ENCODE results near the gene CHN2. TPM values are rescaled to one million over a fixed set of nuclear protein-coding genes. Genes with fewer than 3 reads are reported as not detected.

CHN2 gene
- polyA plus RNA-seq, 2 of the 4 experiments (the other 2 are of a cell fraction), result 0.06 TPM; not detected in 1

- FAIRE-seq (no peak), ATAC-seq (no peak), DNase-seq (ENCODE audit: low read depth in 1 of 2, low spot score in 1 of 2) (no peak)
- TF ChIP-seq TFCP2L1 (CRISPR knock-in tag; IDR thresholded peaks at IDR 0.05) (no peak), ZFP36 (IDR thresholded peaks at IDR 0.05; ENCODE audit: borderline replicate concordance, partially characterized antibody) (no peak), CTCF (IDR thresholded peaks at IDR 0.05) (no peak), HOXA7 (CRISPR knock-in tag; IDR thresholded peaks at IDR 0.05) (no peak), REST (IDR thresholded peaks at IDR 0.05) (no peak), MAX (IDR thresholded peaks at IDR 0.05) (no peak), ESRRA (IDR thresholded peaks at IDR 0.05; ENCODE audit: borderline replicate concordance, low read length) (no peak), RAD21 (conservative IDR thresholded peaks at IDR 0.05 in 1 of 2, IDR thresholded peaks at IDR 0.05 in 1 of 2) (no peak)
- Histone ChIP-seq H3K27ac (no peak overlapping the region), H3K4me1 (no peaks in the 10 kb centered on the region), H3K9me3 (no peaks in the 10 kb centered on the region), H3K4me3 (no peak overlapping the region), H3K4me2 (no peak overlapping the region)
- POLR2A ChIA-PET, result no interaction called here
- CTCF ChIA-PET, result interaction anchor here (0.9 to 2.1 kb wide), 4 partner anchors 8 to 142 kb away, joined by 3 to 5 read pairs (median 4); no protein-coding TSS in a partner anchor
- 57% methylated on average over 14 of the region's 14 CpGs for WGBS (ENCODE audit: missing lambda C conversion rate)
These were observed 137.7 kb downstream of the CHN2 start for GRCh38 chr7:29332042-29332811.

- Histone ChIP-seq H3K27ac (no peak overlapping the region), H3K4me2 (no peak overlapping the region), H3K4me1 (no peaks in the 10 kb centered on the region), H3K4me3 (no peak overlapping the region), H3K9me3 (no peaks in the 10 kb centered on the region)
- FAIRE-seq (no peak), ATAC-seq (no peak), DNase-seq (ENCODE audit: low read depth in 1 of 2, low spot score in 1 of 2) (no peak)
- ChIA-PET CTCF (interaction anchor here (1.2 to 2.1 kb wide), 3 partner anchors 9 to 143 kb away, joined by 3 to 5 read pairs (median 4); no protein-coding TSS in a partner anchor), POLR2A (no interaction called here)
- no peak for TF ChIP-seq EP300 (IDR thresholded peaks at IDR 0.05)
- no peak for TF ChIP-seq SREBF2 (IDR thresholded peaks at IDR 0.05)
- no peak for TF ChIP-seq NPAS2 (CRISPR knock-in tag; IDR thresholded peaks at IDR 0.05; ENCODE audit: borderline replicate concordance)
- no peak for TF ChIP-seq KDM5A (IDR thresholded peaks at IDR 0.05)
- no peak for TF ChIP-seq FOSB (CRISPR knock-in tag; IDR thresholded peaks at IDR 0.05)
- no peak for TF ChIP-seq EHF (CRISPR knock-in tag; IDR thresholded peaks at IDR 0.05)
- no peak for TF ChIP-seq KDM1A (IDR thresholded peaks at IDR 0.05; ENCODE audit: low read depth)
- no peak for TF ChIP-seq FOXS1 (CRISPR knock-in tag; IDR thresholded peaks at IDR 0.05)
- TF ChIP-seq BCL3 (IDR thresholded peaks at IDR 0.05), result no peak
- no peak for TF ChIP-seq CBX2 (IDR thresholded peaks at IDR 0.05; ENCODE audit: borderline replicate concordance, low read depth)
- WGBS (ENCODE audit: missing lambda C conversion rate), result 47% methylated on average over 14 of the region's 14 CpGs
These were observed 138.6 kb downstream of the CHN2 start for GRCh38 chr7:29332875-29333855.

Measured in A549 (cell line).